ENCODE results near the gene S1PR1.
"Not testable (repeated sequence)": the region's sequence is repeated elsewhere in the genome, so short reads cannot be mapped to it uniquely, and the experiment has no call there.

Gene S1PR1

GRCh38 chr1:101236516-101237228, at the start of gene S1PR1:
S1PR1 (plus strand) TSS chr1:101237019; CDS start chr1:101238985, 1,966 bp downstream.
- DNase-seq: peak; percentile 48

DNA sequence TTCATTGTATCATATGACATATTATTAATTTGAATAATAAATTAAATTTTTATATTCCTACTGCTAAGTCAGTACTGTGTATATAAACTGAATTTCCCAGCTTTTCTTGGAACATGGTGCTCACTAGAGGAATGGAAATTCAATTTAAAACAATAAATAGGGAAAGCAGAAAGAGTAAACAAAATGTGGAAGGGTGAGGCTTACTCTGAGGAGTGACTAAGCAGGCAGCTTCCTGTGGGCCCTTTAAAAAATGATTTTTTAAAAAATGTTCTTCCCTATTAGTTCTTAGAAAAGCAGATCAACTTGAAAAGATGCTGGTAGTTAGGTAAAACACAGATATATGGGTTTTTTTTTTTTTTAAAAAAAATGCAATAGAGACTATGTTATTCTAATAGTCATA, 49.5 kb upstream of the S1PR1 start:
- peak; percentile 26 for DNase-seq

GRCh38 chr1:101188331-101188730, 48.5 kb upstream of the S1PR1 start:
- DNase-seq: no peak

- DNase-seq: not testable (repeated sequence)
Measured at GRCh38 chr1:101188968-101189367, 47.9 kb upstream of the S1PR1 start.

DNA sequence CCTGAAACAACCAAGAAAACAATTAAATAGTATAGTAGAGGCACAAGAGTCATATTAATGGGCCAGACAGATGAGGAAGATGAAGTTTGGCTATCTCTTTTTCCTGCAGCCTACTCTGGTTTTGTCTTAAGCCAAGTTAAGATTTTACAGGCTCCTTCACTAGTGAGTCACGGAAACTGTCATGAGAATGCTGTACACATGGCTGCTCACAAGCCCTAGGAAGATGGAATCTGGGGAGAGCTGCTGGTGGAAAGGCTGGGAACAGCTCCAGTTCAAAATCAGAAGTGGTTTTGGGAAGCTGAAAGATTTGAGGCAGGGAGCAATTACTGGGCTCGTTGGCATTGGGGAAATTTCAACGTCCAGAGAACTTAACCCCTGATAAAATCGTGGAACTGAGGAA, 46.4 kb upstream of the S1PR1 start:
- no peak for DNase-seq

- peak; percentile 35 for DNase-seq
Measured at GRCh38 chr1:101191049-101191448, 45.8 kb upstream of the S1PR1 start.

DNA sequence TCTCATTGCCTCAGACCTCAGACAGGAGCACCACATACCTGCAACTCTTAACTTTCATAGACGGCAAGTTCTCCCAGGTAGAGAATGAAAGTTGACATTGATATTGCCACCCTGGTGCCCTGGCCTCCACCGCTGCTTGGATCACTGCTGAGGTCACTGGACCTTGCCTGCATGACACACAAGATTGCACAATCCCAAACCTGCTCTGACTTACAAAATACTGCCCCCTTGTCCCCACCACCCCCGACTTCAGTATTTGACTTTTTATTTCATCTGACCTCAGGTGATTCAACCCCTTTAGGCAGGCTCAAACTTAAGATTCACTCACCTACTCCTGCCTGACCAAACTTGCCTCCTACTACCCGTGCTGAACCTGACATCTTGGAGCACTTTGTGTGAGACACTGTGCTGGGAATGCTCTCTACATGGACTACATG, 43.1 kb upstream of the S1PR1 start:
- DNase-seq: peak; percentile 10

DNA sequence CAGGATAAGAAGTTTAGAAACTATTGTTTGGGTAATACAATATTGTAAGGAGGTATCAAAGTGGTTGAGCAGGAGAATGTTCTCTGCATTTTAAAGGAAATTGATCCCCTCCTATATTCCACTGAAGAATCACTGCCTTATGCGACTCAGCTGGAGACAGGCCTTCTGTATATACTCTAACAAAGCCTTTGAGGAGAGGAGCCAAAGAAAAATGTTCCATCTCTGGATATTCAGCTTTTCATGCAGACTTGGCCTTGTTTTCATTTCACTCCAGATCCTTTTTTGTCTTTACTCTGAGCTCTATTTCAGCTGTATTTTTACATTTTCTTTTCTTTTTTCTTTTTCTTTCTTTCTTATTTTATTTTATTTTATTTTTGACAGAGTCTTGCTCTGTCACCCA, 42.1 kb upstream of the S1PR1 start:
- DNase-seq: no peak

DNA sequence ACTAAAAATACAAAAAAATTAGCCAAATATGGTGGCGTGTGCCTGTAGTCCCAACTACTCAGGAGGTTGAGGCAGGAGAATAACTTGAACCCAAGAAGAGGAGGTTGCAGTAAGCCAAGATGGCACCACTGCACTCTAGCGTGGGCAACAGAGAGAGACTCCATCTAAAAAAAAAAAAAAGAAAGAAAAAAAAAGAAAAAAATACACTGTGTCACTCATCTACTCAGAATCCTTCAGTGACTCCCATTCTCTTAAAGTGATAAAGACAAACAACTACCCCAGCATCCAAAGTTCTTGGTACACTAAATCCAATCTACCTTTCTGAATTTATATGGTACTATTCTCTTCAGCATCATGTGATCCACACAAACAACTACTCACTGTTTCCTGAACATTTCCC, 40.2 kb upstream of the S1PR1 start:
- DNase-seq: no peak

DNA sequence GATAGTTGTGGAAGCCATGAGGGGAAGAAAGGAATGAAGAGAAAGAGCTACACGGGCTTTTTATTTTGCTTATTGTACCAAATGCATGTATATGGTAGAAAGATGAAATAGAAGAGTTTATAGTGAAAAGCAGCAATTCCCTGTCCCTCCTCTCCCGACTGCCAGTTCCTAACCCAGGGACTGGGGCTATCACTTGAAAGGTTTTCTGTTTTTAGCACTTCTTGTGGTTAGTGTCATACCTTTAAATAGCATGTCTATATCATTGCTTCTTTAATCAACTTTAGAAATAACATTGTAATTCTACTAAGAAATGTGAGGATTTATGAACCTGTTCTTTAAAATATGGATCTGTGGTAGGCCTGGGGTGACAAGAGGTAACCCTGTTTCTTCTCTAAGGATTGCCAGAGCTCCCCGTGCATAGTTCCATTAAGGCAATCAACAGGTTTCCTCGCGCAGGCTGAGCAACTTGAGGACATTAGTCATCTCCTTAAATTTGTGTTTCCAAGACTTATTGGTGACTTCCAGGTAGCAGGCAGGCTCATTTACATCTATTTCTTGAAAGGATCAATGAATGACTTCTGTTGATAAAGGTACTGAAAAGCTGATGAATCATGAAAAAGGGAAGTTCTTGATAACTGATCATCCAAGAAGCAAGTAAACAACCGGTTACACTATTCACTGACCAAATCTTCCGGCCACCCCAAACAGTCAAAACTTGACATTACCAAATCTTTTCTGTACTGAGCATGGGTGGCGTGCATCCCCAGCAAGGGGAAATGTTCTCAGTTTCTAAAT, 37.8 kb upstream of the S1PR1 start:
- DNase-seq: peak; percentile 55

DNA sequence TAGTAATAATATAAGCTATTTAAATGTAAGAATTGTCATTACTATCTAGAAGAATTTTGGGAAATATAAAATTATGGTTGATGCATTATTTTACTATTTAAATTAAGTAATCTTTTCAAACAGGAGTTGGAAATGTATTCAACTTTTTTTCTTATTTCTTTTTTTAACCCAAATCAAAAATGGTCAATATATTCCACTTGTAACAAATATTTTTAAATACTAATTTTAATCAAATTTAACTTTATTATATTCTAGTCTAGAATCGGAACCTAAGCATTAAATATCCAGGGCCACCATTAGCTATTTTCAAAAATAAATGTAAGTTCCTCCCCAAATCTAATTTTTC, 37.2 kb upstream of the S1PR1 start:
- DNase-seq: no peak

- DNase-seq: no peak
Measured at GRCh38 chr1:101200513-101200912, 36.3 kb upstream of the S1PR1 start.

DNA sequence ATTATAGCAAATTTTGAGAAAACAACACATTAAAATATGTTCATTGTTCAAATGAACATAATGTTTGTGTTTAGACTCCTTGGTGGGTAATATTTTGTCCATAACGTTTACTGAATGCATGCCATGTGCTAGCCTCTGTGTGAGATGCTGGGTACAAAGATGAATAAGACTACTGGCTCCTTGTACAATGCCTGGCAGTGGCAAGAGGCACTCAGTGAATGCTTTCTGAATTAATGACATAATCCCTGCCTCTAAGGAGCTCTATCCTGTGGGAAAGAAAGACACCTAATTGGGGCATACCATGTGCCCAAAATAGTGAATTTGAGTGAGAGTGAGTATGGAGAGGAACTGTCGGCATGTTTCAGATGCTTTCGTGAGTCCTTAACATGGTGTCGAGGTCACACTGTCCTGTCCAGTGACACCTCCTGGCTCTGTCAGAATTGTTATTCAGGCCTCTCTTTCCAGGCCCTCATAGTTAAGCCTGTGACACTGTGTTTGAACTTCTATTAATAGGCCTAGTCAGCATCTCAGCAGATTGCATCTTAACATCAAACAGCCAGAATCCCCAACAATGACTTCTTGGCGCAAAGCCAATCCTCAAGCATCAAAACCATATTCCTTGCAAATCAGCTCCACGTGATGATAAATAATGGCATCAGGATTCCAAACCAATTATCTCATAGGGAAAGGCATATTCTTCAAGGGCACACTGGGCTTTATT, 32.8 kb upstream of the S1PR1 start:
- DNase-seq: peak; percentile 15

- no peak for DNase-seq
Measured at GRCh38 chr1:101205457-101205856, 31.4 kb upstream of the S1PR1 start.

- DNase-seq: not testable (repeated sequence)
Measured at GRCh38 chr1:101206139-101206538, 30.7 kb upstream of the S1PR1 start.

- DNase-seq: not testable (repeated sequence)
Measured at GRCh38 chr1:101207271-101207670, 29.5 kb upstream of the S1PR1 start.

GRCh38 chr1:101207891-101208290, 28.9 kb upstream of the S1PR1 start:
- DNase-seq: no peak

DNA sequence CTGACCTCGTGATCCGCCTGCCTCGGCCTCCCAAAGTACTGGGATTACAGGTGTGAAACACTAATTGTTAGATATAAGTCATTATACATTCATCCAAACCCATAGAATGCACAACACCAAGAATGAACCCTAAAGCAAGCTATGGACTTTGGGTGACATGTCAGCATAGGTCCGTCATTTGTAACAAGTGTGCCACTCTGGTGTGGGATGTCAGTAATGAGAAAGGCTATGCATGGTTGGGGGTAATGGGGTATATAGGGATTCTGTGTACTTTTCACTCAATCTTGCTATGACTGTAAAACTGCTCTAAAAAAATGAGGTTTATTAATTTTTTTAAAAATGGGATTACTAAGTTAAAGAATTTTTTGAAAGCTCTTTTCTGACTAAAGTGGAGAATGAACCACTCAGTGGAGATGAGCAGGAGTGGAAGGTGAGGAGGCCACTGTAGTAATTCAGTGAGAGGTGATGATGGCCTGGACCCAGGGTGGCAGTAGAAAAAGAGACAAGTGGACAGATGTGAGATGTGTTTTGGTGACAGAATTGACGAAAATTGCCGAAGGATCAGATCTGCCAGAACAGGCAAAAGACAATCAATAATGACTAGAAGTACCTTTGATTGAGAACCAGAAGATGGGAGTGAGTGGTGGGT, 21.3 kb upstream of the S1PR1 start:
- DNase-seq: no peak

DNA sequence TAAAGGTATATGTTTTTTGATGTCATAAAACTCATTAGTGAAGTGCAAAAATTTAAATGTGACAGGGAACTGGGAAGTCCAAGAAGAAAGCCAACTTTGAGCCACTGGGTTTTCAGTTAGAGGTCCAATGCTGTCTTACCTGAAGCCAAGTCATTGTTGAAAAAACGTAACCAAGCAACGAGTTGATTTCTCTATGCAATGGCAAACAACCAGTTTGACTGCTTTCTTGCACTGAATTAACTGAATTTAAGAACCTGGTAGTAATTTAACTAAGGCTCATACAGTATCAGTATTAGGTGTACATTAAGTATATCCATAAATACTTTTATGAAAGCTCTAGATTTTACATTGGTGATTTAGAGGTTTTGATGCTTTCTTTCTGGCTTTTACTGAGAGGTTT, 20.2 kb upstream of the S1PR1 start:
- DNase-seq: no peak

GRCh38 chr1:101217148-101217547, 19.7 kb upstream of the S1PR1 start:
- no peak for DNase-seq

- DNase-seq: not testable (repeated sequence)
Measured at GRCh38 chr1:101218968-101219367, 17.9 kb upstream of the S1PR1 start.

DNA sequence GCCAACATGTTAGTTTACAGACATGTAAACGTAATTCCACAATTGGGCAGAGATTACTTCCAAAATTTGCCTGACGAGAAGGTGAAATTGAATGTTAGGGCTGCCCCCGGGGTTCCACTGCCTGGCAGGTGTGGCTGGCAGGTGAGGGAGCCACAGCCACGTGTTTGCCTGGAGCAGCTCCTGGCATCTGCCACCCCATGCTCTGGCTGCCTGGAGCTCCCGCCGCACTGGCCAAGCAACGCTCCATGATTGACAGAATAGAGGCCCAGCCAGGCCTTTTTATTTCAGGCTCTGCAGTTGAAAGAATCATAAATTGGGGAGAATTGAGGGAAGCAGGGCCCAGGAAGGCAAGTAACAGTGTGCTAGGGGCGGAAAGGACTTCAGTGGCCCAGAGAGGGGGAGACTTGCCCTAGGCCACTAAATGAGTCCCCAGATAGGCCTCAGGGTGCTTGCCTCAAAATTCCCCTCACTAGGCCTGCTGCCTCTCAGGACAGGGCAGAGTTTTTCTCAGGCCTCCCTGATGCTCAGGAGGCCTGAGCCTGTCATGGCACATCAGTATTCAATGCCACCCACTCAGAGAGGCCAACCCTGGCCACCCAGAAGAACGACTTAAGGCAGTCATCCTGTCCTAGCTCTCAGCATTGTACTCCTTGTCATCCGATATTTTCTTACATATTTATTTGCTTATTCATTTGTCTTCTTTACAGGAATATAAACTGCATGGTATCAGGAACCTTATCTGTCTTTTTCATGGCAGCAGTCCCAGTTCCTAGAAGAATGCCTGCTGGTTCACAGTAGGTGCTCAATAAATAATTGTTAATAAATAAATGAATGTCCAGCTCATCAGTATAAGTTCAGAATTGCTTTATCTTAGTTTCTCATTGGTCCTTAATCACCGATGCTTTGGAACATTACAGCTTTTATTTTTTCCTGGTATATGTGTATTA, 16.6 kb upstream of the S1PR1 start:
- DNase-seq: no peak

All from hematopoietic multipotent progenitor cell treated with erythropoietin and hydrocortisone succinate and interleukin-3 and kit ligand, for 6 days (in vitro differentiated cells).